ENCODE data around the gene ADAT1.
"Not testable (repeated sequence)": the region's sequence is repeated elsewhere in the genome, so short reads cannot be mapped to it uniquely, and the experiment has no call there.

ADAT1 gene

GRCh38 chr16:75620326-75621169 is 2.5 kb downstream of the ADAT1 start:
- DNase-seq: peak; percentile 72

GRCh38 chr16:75618780-75619179 is 4.3 kb downstream of the ADAT1 start:
- DNase-seq: no peak

- no peak for DNase-seq
Measured at GRCh38 chr16:75617121-75617520, 6.0 kb downstream of the ADAT1 start.

- DNase-seq: no peak
Measured at GRCh38 chr16:75616521-75617010, 6.5 kb downstream of the ADAT1 start.

- DNase-seq: no peak
Measured at GRCh38 chr16:75615619-75616018, 7.5 kb downstream of the ADAT1 start.

GRCh38 chr16:75614066-75614897 is 8.8 kb downstream of the ADAT1 start:
- DNase-seq: no peak

- DNase-seq: no peak
Measured at GRCh38 chr16:75606507-75606906, 16.6 kb downstream of the ADAT1 start.

GRCh38 chr16:75603241-75603640 is 19.8 kb downstream of the ADAT1 start:
- no peak for DNase-seq

- DNase-seq: no peak
Measured at GRCh38 chr16:75599452-75600277, 23.4 kb downstream of the ADAT1 start.

GRCh38 chr16:75593825-75594820 is 29.0 kb downstream of the ADAT1 start:
- peak; percentile 79 for DNase-seq

GRCh38 chr16:75593308-75593707 is 29.8 kb downstream of the ADAT1 start:
- no peak for DNase-seq

- not testable (repeated sequence) for DNase-seq
Measured at GRCh38 chr16:75591927-75592326, 31.2 kb downstream of the ADAT1 start.

- peak; percentile 51 for DNase-seq
Measured at GRCh38 chr16:75590920-75591843, 31.9 kb downstream of the ADAT1 start.

- DNase-seq: no peak
Measured at GRCh38 chr16:75589306-75589705, 33.8 kb downstream of the ADAT1 start.

- no peak for DNase-seq
Measured at GRCh38 chr16:75588716-75589115, 34.4 kb downstream of the ADAT1 start.

- no peak for DNase-seq
Measured at GRCh38 chr16:75584108-75584507, 39.0 kb downstream of the ADAT1 start.

GRCh38 chr16:75579281-75579834 is 43.7 kb downstream of the ADAT1 start:
- peak; percentile 37 for DNase-seq

- DNase-seq: no peak
Measured at GRCh38 chr16:75578725-75579124, 44.4 kb downstream of the ADAT1 start.

GRCh38 chr16:75578212-75578611 is 44.9 kb downstream of the ADAT1 start:
- no peak for DNase-seq

GRCh38 chr16:75576384-75576811 is 46.7 kb downstream of the ADAT1 start:
- DNase-seq: no peak
